Measurements from ENCODE around the gene ANKRD55.
"Not testable (repeated sequence)": the region's sequence is repeated elsewhere in the genome, so short reads cannot be mapped to it uniquely, and the experiment has no call there.

ANKRD55 gene

DNA sequence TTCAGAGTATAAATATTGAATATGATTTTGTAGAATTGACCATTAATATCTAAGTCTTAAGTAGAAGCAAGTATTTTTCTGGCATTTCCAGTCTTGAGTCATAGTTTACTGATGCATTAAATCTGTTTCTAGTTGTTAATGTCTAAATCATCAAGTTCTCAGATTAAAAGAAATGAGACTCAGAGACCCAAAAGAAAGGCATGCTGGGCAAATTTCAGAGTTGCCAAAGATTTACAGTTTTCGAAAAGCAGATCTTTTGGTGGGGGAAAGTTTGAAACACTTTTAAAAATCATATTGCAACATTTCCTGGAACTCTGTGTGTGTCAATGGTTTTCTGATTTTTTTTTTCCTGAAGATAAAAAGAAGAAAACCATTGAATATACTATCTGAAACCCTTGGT lies 60.9 kb downstream of the ANKRD55 start:
- DNase-seq (ENCODE audit: extremely low read depth in 1 of 2, low read depth in 1 of 2) = no peak

GRCh38 chr5:56170557-56170956 lies 62.6 kb downstream of the ANKRD55 start:
- no peak for DNase-seq (ENCODE audit: extremely low read depth in 1 of 2, low read depth in 1 of 2)

DNA sequence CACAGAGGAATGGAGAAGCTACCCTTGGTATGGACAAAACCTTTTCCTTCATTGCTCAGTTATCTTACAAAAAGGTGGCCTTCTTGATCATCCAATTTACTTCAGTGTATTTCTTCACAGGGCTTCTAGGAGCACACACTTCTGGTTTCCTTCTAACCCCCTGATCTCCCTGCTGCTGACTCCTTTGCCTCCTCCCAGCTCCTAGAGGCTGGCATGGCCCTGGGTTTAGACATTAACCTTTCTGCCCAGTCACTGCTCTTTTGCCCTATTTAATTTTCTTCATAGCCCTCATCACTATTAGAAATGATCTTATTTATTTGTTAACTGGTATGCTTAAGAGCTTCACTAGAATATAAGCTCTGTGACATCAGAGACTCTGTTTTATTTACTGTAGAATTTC lies 63.2 kb downstream of the ANKRD55 start:
- DNase-seq (ENCODE audit: extremely low read depth in 1 of 2, low read depth in 1 of 2) = no peak

- no peak for DNase-seq (ENCODE audit: extremely low read depth in 1 of 2, low read depth in 1 of 2)
Measured at GRCh38 chr5:56169281-56169680, 63.8 kb downstream of the ANKRD55 start.

GRCh38 chr5:56168066-56168478 lies 65.1 kb downstream of the ANKRD55 start:
- DNase-seq (ENCODE audit: extremely low read depth in 1 of 2, low read depth in 1 of 2) = no peak

- no peak for DNase-seq (ENCODE audit: extremely low read depth in 1 of 2, low read depth in 1 of 2)
Measured at GRCh38 chr5:56167519-56167918, 65.6 kb downstream of the ANKRD55 start.

- DNase-seq (ENCODE audit: extremely low read depth in 1 of 2, low read depth in 1 of 2) = no peak
Measured at GRCh38 chr5:56166671-56167385, 66.3 kb downstream of the ANKRD55 start.

GRCh38 chr5:56164376-56164775 lies 68.8 kb downstream of the ANKRD55 start:
- DNase-seq (ENCODE audit: extremely low read depth in 1 of 2, low read depth in 1 of 2) = no peak

DNA sequence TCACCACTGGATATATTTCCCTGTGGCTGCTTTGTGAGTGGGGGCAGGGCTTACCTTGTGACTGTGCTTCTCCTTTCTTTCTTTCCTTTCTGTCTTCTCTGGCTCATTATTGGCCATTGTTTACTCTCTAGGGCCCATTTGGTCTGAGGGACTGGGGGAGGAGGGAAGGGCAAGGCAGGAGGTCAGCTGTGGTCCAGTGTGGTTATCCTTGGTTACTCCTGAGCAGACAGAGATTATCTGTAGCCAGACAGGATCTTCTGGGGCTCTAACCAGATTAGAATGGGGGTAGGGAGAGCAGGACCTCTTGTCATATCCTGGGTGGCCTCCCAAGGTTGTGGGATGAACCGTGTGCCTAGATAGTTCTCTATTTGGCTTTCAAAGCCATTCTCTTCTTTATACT lies 71.2 kb downstream of the ANKRD55 start:
- DNase-seq (ENCODE audit: extremely low read depth in 1 of 2, low read depth in 1 of 2) = no peak

GRCh38 chr5:56161439-56161823 lies 71.7 kb downstream of the ANKRD55 start:
- no peak for DNase-seq (ENCODE audit: extremely low read depth in 1 of 2, low read depth in 1 of 2)

GRCh38 chr5:56160723-56161438 lies 72.2 kb downstream of the ANKRD55 start:
- DNase-seq (ENCODE audit: extremely low read depth in 1 of 2, low read depth in 1 of 2) = no peak

- no peak for DNase-seq (ENCODE audit: extremely low read depth in 1 of 2, low read depth in 1 of 2)
Measured at GRCh38 chr5:56159521-56159947, 73.6 kb downstream of the ANKRD55 start.

DNA sequence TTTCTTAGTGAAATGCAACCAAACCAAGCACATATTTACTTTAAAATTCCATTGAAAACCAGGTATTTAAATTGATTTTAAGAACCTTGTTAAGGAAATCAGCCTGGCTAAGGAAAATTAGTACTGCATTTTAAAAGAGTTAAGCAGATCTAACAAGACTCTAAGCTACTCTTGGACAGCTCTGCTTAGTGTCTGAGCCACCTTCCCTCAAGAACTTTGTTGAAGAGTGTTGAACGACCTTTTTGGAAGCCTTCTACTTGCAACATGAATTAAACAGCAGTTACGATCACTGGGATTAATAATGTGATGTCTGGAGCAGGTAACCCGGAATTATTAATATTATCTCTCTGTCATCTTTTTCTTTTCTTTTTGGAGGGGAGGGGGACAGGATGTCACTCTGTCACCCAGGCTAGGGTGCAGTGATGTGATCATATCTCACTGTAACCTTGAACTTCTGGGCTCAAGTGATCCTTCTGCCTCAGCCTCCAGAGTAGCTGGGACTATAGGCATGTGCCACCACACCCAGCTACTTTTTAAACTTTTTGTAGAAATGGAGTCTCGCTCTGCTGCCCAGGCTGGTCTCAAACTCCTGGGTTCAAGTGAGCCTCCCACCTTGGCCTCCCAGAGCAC lies 74.7 kb downstream of the ANKRD55 start:
- DNase-seq (ENCODE audit: extremely low read depth in 1 of 2, low read depth in 1 of 2) = no peak

GRCh38 chr5:56157191-56157621 lies 75.9 kb downstream of the ANKRD55 start:
- DNase-seq (ENCODE audit: extremely low read depth in 1 of 2, low read depth in 1 of 2) = not testable (repeated sequence)

- not testable (repeated sequence) for DNase-seq (ENCODE audit: extremely low read depth in 1 of 2, low read depth in 1 of 2)
Measured at GRCh38 chr5:56156585-56157190, 76.4 kb downstream of the ANKRD55 start.

- DNase-seq (ENCODE audit: extremely low read depth in 1 of 2, low read depth in 1 of 2) = no peak
Measured at GRCh38 chr5:56155992-56156584, 77.0 kb downstream of the ANKRD55 start.

GRCh38 chr5:56154732-56155484 lies 78.2 kb downstream of the ANKRD55 start:
- DNase-seq (ENCODE audit: extremely low read depth in 1 of 2, low read depth in 1 of 2) = no peak

DNA sequence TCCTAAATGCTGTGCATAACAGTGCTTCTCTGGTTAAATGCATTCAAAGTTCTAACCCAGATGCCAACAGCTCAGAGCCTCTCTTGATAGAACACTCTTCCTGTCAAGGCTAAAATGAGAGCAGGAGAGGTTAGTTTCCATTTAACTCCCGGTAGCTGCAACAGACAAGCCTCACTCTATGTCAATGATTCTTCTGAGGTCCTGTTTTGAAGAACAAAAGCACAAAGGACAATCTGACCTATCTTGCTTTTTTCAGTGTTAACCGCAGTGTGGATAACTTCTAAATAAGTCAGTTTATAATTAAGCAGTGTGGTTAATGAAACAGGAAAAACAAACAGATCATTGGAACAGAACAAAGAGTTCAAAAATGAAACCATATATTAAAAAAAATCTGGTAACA lies 80.7 kb downstream of the ANKRD55 start:
- DNase-seq (ENCODE audit: extremely low read depth in 1 of 2, low read depth in 1 of 2) = no peak

DNA sequence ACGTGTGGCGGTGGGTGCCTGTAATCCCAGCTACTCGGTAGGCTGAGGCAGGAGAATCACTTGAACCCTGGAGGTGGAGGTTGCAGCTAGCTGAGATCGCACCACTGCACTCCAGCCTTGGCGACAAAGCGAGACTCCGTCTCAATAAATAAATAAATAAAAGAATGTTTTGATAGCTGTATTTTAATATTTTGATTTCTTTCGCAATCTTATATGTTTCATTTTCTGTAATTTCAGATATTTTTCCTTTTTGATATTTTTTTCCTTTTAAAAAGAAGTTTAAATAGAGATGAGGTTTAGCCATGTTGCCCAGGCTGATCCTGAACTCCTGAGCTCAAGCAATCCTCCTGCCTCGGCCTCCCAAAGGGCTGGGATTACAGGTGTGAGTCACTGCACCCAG lies 82.4 kb downstream of the ANKRD55 start:
- not testable (repeated sequence) for DNase-seq (ENCODE audit: extremely low read depth in 1 of 2, low read depth in 1 of 2)

DNA sequence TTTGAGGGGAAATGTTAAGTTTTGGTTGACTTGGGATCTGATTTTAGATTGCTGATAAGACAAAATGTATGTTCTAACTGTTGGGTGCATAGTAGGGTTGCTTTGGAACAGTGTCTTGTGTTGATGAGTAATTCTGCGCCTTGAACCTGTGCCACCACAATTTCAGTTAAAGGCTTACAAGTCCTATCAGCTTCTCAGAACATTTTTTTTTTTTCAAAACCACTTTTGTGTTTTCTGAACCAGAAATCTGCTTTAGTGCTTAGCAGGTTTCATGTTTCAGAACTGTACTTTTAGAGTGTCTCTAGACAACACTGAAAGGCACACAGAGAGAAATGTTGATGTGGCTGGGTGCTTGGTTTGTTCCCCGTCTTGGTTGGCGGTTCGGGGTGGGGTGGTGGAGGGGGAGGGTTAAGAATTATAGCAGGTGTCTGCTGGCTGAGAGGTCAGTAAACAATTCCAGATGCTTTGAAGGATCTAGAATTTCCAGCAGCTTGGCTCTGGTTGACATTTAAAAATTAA lies 84.6 kb downstream of the ANKRD55 start:
- no peak for DNase-seq (ENCODE audit: extremely low read depth in 1 of 2, low read depth in 1 of 2)

All from activated CD8-positive, alpha-beta memory T cell treated with anti-CD3 and anti-CD28 coated beads for 1 hour (primary cell).